Activated CD4-positive, alpha-beta memory T cell treated with anti-CD3 and anti-CD28 coated beads, Interleukin-2, amount 10 ng/mL, durations not matched to agents 7 days and 5 days (primary cell): ENCODE measurements around the gene MRTFA. TPM values are rescaled to one million over a fixed set of nuclear protein-coding genes. Genes with fewer than 3 reads are reported as not detected.
A peak's percentile ranks its signal among the peaks of the same experiment; 100 is the strongest.
"Not testable (repeated sequence)": the region's sequence is repeated elsewhere in the genome, so short reads cannot be mapped to it uniquely, and the experiment has no call there.

ENCODE experiments used
- CTCF ChIA-PET: fragments of 350-600 bp; sonication (Branson Sonifier 250); formaldehyde crosslinking; loops from one replicate; lab custom pipeline; 2021; ENCODE audit warnings: antibody characterized with exemption, inconsistent platforms; lab: Charles Lee
- POLR2A ChIA-PET: fragments of 350-600 bp; sonication (Branson Sonifier 250); formaldehyde crosslinking; loops from one replicate; lab custom pipeline; 2021; ENCODE audit warnings: antibody characterized with exemption; lab: Charles Lee
- DNase-seq: peaks from one replicate; pipeline ENCODE4 v3.0.0-alpha.2; 2020
- H3K27ac Mint-ChIP-seq: one replicate; pipeline ENCODE4 v1.8.0; 2021; ENCODE audit warnings: mild to moderate bottlenecking, mixed read lengths
- H3K27me3 Mint-ChIP-seq: one replicate; pipeline ENCODE4 v1.8.0; 2021; ENCODE audit warnings: mixed read lengths
- H3K36me3 Mint-ChIP-seq: one replicate; pipeline ENCODE4 v1.8.0; 2021; ENCODE audit warnings: low read depth, mixed read lengths
- H3K4me1 Mint-ChIP-seq: one replicate; pipeline ENCODE4 v1.8.0; 2021; ENCODE audit warnings: mixed read lengths
- H3K4me3 Mint-ChIP-seq: one replicate; pipeline ENCODE4 v1.8.0; 2021; ENCODE audit warnings: mild to moderate bottlenecking, mixed read lengths
- H3K9me3 Mint-ChIP-seq: one replicate; pipeline ENCODE4 v1.8.0; 2021; ENCODE audit warnings: mixed read lengths
- total RNA-seq, 2 experiments: library from RNA; stranded (reverse); gene quantifications; one replicate each; pipeline ENCODE4 v1.2.3, GENCODE V29; 2021

Gene MRTFA
- total RNA-seq, 2 experiments from 2014 or later = 58.5 to 61.5 TPM

GRCh38 chr22:40534379-40535188 lies 101.9 kb downstream of the MRTFA start:
- Mint-ChIP-seq H3K36me3 (peaks cover 11% of the 10 kb centered on the region), H3K4me1 (peaks cover 55% of the 10 kb centered on the region), H3K27ac (peak overlapping the region; percentile 73), H3K27me3 (no peaks in the 10 kb centered on the region), H3K4me3 (peak overlapping the region; percentile 73), H3K9me3 (no peaks in the 10 kb centered on the region)
- ChIA-PET POLR2A (interaction anchor here (1.0 to 5.6 kb wide), 16 partner anchors 10 to 487 kb away, joined by 3 to 59 read pairs (median 5); partner anchors contain the start of genes MRTFA, SGSM3, ST13 and XPNPEP3), CTCF (interaction anchor here (0.8 to 3.5 kb wide), 9 partner anchors 8 to 369 kb away, joined by 3 to 22 read pairs (median 5); partner anchors contain the start of gene MRTFA)
- no peak for DNase-seq

DNA sequence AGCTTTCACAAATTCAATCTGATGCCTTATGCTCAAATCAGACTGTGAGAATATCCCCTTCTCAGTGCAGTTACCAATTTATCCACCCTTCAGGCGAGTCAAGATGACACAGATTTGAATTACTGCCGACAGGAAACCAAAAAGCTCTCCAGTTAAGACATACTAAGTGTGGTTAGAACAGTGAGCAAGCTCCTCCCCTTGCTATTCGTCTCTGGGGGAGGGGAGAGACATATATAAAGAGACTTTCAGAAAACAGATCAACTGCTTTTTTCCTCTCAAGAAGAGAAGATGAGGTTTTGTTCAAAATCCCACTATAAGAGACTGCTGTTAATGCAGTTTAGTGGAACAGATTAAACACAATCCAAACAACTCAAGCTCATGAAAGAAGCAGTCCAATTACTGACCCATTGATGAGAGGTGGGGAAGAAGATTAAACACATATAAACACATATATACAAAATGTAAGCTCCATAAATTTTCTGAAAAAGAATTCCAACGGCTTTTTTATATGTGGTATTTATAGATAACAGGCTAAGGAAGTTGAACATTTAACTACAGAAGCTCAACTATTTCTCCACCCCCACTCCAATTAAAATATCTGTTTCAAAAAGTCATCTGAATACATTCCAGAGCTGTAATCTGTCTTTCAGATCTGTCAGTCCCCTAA lies 102.7 kb downstream of the MRTFA start:
- Mint-ChIP-seq H3K36me3 (peaks cover 11% of the 10 kb centered on the region), H3K9me3 (no peaks in the 10 kb centered on the region), H3K27ac (peak overlapping the region; percentile 73), H3K4me1 (peaks cover 57% of the 10 kb centered on the region), H3K4me3 (peak overlapping the region; percentile 73), H3K27me3 (no peaks in the 10 kb centered on the region)
- CTCF ChIA-PET = interaction anchor here (0.8 to 3.5 kb wide), 14 partner anchors 8 to 369 kb away, joined by 3 to 22 read pairs (median 4); partner anchors contain the start of gene MRTFA
- POLR2A ChIA-PET = interaction anchor here (0.7 to 5.6 kb wide), 26 partner anchors 9 to 490 kb away, joined by 3 to 59 read pairs (median 4); partner anchors contain the start of genes MRTFA, RBX1, SGSM3 and ST13
- peak; percentile 65 for DNase-seq

DNA sequence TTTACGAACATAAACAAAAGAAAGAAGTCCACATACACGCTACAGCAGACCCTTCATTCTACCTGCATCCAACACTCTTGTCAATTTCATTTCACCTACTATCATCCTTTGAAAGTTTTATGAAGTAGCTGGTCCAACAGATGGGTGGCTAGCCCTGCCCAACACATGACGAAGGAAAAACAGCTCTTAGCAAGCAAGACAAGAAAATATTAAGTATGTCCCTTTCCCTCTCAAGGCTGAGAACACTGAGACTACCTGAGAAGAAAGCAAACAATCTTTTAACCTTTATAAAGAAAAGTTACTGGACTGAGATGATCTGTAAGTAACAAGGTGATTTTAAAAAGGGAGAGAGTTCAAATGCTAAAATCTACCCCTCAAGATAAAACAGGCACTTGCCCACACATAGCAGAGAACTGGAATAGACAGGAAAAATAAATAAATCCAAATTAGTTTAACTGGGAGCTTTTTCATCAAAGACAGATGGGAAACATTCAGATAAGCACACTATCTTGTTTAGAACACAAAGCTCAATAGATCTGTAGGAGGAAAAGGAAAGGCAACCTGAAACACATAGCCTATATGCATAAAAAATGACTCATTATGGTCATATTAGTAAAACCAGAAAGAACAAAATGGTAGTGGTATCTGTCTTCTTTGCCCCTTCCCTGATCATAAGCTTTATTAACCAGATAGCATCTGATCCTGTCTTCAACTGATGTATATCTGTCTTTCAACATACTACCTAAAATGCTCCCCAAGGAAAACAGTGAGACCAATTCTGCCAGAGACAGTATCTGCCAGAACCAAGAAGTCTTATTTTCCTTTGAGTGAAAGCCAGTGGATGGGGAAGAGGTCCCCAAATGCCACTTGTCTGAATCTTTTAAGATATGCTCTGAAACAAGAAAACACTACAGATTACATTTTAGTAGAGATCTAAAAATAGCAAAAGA lies 104.3 kb downstream of the MRTFA start:
- ChIA-PET POLR2A (interaction anchor here (0.5 to 5.6 kb wide), 11 partner anchors 14 to 153 kb away, joined by 3 to 59 read pairs (median 4); partner anchors contain the start of gene MRTFA), CTCF (interaction anchor here (0.6 to 3.8 kb wide), 8 partner anchors 50 to 367 kb away, joined by 3 to 38 read pairs (median 4); partner anchors contain the start of gene MRTFA)
- Mint-ChIP-seq H3K4me3 (peak overlapping the region; percentile 73), H3K9me3 (no peaks in the 10 kb centered on the region), H3K36me3 (peaks cover 11% of the 10 kb centered on the region), H3K27ac (peak overlapping the region; percentile 73), H3K27me3 (no peaks in the 10 kb centered on the region), H3K4me1 (peaks cover 62% of the 10 kb centered on the region)
- DNase-seq = no peak

- ChIA-PET CTCF (interaction anchor here (0.6 to 3.8 kb wide), 8 partner anchors 11 to 337 kb away, joined by 3 to 38 read pairs (median 4); no protein-coding TSS in a partner anchor), POLR2A (interaction anchor here (1.3 to 5.6 kb wide), 2 partner anchors 106 to 116 kb away, joined by 5 to 59 read pairs; partner anchors contain the start of gene MRTFA)
- peaks cover 64% of the 10 kb centered on the region for H3K4me1 Mint-ChIP-seq
- H3K4me3 Mint-ChIP-seq, H3K9me3 Mint-ChIP-seq, H3K27me3 Mint-ChIP-seq, H3K27ac Mint-ChIP-seq, DNase-seq, H3K36me3 Mint-ChIP-seq: not testable (repeated sequence)
Measured at GRCh38 chr22:40530391-40530790, 106.1 kb downstream of the MRTFA start.

- Mint-ChIP-seq H3K4me3 (no peak overlapping the region), H3K9me3 (no peaks in the 10 kb centered on the region), H3K27ac (no peak overlapping the region), H3K27me3 (no peaks in the 10 kb centered on the region), H3K4me1 (peaks cover 59% of the 10 kb centered on the region), H3K36me3 (peaks cover 8% of the 10 kb centered on the region)
- no peak for DNase-seq
- ChIA-PET CTCF (interaction anchor here (0.6 to 3.8 kb wide), 5 partner anchors 11 to 338 kb away, joined by 3 to 38 read pairs (median 3); no protein-coding TSS in a partner anchor), POLR2A (interaction anchor here (1.3 kb wide), 1 partner anchor 116 kb away, joined by 5 read pairs; no protein-coding TSS in a partner anchor)
Measured at GRCh38 chr22:40529821-40530220, 106.7 kb downstream of the MRTFA start.

DNA sequence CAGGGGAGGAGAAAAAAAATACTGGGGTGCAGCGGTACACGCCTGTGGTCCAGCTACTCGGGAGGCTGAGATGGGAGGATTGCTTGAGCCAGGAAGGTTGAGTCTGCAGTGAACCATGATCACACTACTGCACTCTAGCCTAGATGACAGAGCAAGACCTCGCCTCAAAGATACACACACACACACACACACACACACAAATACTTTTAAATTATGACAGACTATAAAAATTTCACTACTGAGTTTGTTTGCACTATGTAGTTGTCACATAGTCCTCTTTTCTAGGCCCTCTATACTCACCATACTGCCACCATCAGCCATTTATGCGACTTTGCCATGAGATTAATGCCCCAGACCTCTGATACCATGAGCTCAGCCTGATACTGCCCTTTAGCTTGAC lies 109.6 kb downstream of the MRTFA start:
- Mint-ChIP-seq H3K9me3 (no peaks in the 10 kb centered on the region), H3K4me3 (no peak overlapping the region), H3K27ac (no peak overlapping the region), H3K27me3 (no peaks in the 10 kb centered on the region), H3K4me1 (peaks cover 34% of the 10 kb centered on the region), H3K36me3 (peaks cover 5% of the 10 kb centered on the region)
- POLR2A ChIA-PET = interaction anchor here (0.6 to 1.5 kb wide), 4 partner anchors 10 to 119 kb away, joined by 3 to 5 read pairs (median 3); partner anchors contain the start of gene MRTFA
- CTCF ChIA-PET = interaction anchor here (0.9 to 5.6 kb wide), 10 partner anchors 10 to 372 kb away, joined by 3 to 76 read pairs (median 4); no protein-coding TSS in a partner anchor
- no peak for DNase-seq

- ChIA-PET CTCF (interaction anchor here (0.8 to 5.6 kb wide), 19 partner anchors 9 to 374 kb away, joined by 3 to 76 read pairs (median 4); partner anchors contain the start of gene MRTFA), POLR2A (interaction anchor here (1.7 to 2.2 kb wide), 3 partner anchors 9 to 120 kb away, joined by 5 to 11 read pairs (median 8); partner anchors contain the start of gene MRTFA)
- H3K36me3 Mint-ChIP-seq = peaks cover under 1% of the 10 kb centered on the region
- H3K27me3 Mint-ChIP-seq = no peaks in the 10 kb centered on the region
- no peak overlapping the region for H3K4me3 Mint-ChIP-seq
- no peak overlapping the region for H3K27ac Mint-ChIP-seq
- H3K9me3 Mint-ChIP-seq = no peaks in the 10 kb centered on the region
- H3K4me1 Mint-ChIP-seq = peaks cover 23% of the 10 kb centered on the region
- DNase-seq = peak; percentile 73
Measured at GRCh38 chr22:40525250-40525884, 111.2 kb downstream of the MRTFA start.

- Mint-ChIP-seq H3K27me3 (no peaks in the 10 kb centered on the region), H3K4me1 (peaks cover 23% of the 10 kb centered on the region), H3K4me3 (no peak overlapping the region), H3K36me3 (no peaks in the 10 kb centered on the region), H3K9me3 (no peaks in the 10 kb centered on the region), H3K27ac (no peak overlapping the region)
- ChIA-PET CTCF (interaction anchor here (0.6 to 5.6 kb wide), 21 partner anchors 10 to 374 kb away, joined by 3 to 76 read pairs (median 4); partner anchors contain the start of gene MRTFA), POLR2A (interaction anchor here (1.0 to 2.2 kb wide), 4 partner anchors 10 to 121 kb away, joined by 3 to 11 read pairs (median 6); partner anchors contain the start of gene MRTFA)
- DNase-seq = no peak
Measured at GRCh38 chr22:40524392-40525249, 111.9 kb downstream of the MRTFA start.

GRCh38 chr22:40522141-40522540 lies 114.4 kb downstream of the MRTFA start:
- CTCF ChIA-PET = no interaction called here
- Mint-ChIP-seq H3K4me1 (peaks cover 34% of the 10 kb centered on the region), H3K36me3 (peaks cover 13% of the 10 kb centered on the region), H3K27ac (no peak overlapping the region), H3K9me3 (no peaks in the 10 kb centered on the region), H3K4me3 (no peak overlapping the region), H3K27me3 (no peaks in the 10 kb centered on the region)
- POLR2A ChIA-PET = interaction anchor here (1.7 kb wide), 1 partner anchor 115 kb away, joined by 4 read pairs; the partner anchor contains the start of gene MRTFA
- DNase-seq = no peak

DNA sequence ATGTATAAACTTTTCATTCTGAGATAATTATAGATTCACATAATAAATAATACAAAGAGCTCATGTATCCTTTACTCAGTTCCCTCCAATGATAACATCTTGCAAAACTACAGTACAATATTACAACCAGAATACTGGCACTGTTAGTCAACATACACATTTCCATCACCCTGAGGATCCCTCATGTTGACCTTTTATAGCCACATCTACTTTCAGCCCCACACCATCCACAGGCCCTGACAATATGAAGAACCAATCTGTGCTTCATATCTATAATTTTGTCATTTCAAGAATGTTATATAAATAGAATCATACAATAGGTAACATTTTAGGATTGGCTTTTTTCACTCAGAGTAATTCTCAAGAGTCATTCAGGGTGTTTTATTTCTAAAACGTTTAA lies 115.5 kb downstream of the MRTFA start:
- ChIA-PET POLR2A (interaction anchor here (1.2 to 1.7 kb wide), 2 partner anchors 13 to 116 kb away, joined by 4 to 5 read pairs; partner anchors contain the start of gene MRTFA), CTCF (interaction anchor here (0.8 to 1.9 kb wide), 2 partner anchors 116 to 125 kb away, joined by 4 to 10 read pairs; partner anchors contain the start of gene MRTFA)
- Mint-ChIP-seq H3K36me3 (peaks cover 15% of the 10 kb centered on the region), H3K27ac (no peak overlapping the region), H3K27me3 (no peaks in the 10 kb centered on the region), H3K4me1 (peaks cover 32% of the 10 kb centered on the region), H3K9me3 (no peaks in the 10 kb centered on the region), H3K4me3 (no peak overlapping the region)
- DNase-seq = no peak
